GM12864 (cell line): ENCODE data around the gene MMS19.

Experiments
- DNase-seq: peaks from one replicate; pipeline ENCODE4 v3.0.0-alpha.2; 2011; ENCODE audit warnings: low read depth
- H3K4me3 ChIP-seq: 2 replicates; pipeline ENCODE4 v1.5.1; 2011; ENCODE audit warnings: mild to moderate bottlenecking, low read depth, low read length, control low read depth
- TF ChIP-seq, protein P1 (sequence below): IDR thresholded peaks from 2 replicates; pipeline ENCODE4 v1.5.1; 2011; ENCODE audit warnings: low read depth, mild to moderate bottlenecking, moderate library complexity, low read length, control low read depth, inconsistent platforms; ENCODE audit errors: missing control alignments

The MMS19 gene

DNA sequence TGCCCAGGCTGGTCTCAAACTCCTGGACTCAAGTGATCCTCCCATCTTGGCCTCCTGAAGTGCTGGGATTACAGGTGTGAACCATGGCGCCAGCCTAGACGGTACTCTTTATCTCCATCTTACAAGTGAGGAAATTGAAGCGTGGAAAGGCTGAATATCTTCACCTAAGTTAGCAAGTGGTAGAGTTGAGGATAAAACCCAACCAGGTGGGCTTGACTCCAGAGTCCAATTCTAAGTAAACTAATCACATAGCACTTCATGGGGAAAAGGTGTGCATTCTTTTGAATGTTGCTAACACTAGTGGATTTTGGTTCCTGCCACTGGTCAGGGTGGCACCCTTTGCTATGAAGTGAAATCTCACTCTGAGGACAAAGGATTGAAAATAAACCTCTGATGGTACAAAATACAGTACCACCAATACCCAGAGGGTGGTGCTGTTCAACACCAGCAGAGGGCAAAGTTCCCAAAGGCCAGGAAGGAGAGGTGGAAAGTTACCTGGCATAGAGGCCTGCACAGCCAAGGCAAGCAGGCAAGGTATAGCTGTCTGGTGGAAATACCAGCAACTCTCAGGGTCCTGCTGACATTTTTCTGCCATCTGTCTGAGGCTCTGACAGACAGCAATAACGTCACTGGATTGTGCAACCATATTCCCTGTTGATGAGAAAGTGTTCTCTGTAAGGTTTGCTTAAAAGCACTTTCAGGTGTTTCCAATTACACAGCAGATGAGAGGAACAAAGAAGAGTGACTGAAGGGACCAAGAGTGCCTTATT, 34.7 kb downstream of the MMS19 start:
- no peak for DNase-seq
- H3K4me3 ChIP-seq: no peak overlapping the region
- TF ChIP-seq, protein P1, sequence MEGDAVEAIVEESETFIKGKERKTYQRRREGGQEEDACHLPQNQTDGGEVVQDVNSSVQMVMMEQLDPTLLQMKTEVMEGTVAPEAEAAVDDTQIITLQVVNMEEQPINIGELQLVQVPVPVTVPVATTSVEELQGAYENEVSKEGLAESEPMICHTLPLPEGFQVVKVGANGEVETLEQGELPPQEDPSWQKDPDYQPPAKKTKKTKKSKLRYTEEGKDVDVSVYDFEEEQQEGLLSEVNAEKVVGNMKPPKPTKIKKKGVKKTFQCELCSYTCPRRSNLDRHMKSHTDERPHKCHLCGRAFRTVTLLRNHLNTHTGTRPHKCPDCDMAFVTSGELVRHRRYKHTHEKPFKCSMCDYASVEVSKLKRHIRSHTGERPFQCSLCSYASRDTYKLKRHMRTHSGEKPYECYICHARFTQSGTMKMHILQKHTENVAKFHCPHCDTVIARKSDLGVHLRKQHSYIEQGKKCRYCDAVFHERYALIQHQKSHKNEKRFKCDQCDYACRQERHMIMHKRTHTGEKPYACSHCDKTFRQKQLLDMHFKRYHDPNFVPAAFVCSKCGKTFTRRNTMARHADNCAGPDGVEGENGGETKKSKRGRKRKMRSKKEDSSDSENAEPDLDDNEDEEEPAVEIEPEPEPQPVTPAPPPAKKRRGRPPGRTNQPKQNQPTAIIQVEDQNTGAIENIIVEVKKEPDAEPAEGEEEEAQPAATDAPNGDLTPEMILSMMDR: peak; percentile 79

DNA sequence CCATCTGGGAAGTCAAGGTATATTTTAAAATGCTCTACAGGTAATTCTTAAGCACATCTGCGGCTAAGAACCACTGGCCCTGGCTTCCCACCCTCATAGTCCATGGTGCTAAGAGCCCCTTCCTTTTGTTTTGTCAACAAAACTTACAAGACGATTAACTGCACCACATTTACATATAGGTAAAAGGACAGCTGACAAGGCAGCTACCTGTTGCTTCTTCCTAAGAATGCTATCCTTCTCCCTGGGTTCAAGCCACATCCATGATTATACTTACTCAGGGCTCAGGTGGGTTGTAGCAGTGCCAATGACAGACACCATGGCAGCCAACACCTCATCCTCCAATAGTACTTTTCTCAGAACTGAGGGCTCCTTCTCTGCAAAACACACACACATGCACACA, 35.9 kb downstream of the MMS19 start:
- no peak for DNase-seq
- TF ChIP-seq, protein P1: no peak
- no peak overlapping the region for H3K4me3 ChIP-seq

DNA sequence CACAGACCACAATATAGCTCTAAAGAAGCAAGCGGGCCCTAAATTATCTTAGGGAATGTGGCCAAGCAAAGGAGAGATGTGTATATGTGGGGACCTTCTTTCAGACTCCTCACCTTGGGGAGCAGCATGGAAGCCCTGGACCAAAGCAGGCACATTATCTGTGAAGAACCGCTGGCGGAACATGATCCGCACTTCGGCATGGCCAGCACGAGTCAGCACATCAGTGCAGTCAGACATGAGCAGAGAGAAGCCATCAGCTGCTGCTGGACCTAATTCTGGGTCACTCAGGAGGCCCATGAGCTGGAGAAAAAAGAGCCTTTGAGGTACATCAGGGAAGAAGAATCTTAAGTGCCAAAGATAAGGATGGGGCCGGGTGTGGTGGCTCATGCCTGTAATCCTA, 38.3 kb downstream of the MMS19 start:
- H3K4me3 ChIP-seq: no peak overlapping the region
- no peak for DNase-seq
- TF ChIP-seq, protein P1: no peak

GRCh38 chr10:97459111-97459510, 39.1 kb downstream of the MMS19 start:
- no peak for DNase-seq

GRCh38 chr10:97456686-97457065, 41.5 kb downstream of the MMS19 start:
- TF ChIP-seq, protein P1: no peak
- H3K4me3 ChIP-seq: no peak overlapping the region
- no peak for DNase-seq

More at GRCh38 chr10:97459111-97459510, 39.1 kb downstream of the MMS19 start:
- H3K4me3 ChIP-seq: no peak overlapping the region
- TF ChIP-seq, protein P1: no peak

DNA sequence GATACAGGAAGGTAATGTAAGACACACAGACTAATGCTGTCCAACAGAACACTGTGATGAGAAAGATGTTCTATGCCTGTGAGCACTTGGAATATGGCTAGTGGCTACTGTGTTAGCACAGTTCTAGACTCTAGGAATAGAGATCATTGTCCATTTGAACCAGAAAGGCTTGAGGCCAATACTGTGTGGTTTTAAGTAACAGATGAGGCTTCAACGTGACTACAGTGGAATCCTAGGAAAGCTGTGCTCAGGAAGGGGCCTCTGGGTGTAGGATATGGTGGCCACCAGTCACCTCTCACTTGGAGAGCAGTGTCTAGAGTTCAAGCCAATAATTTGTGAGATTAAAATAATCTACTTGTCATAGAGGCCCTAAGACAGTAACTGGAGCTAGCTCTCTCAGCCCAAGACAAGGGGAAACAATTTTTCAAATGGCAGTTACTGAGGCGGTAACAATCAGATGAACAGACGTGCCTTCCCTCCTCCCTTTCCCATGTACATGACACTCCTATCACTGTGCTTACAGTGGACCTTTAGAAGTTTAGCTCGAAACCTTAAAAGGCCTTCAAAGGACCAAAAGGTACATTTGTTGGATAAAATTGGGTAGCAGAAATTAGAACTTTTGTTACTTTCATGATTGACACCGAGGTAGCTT, 42.1 kb downstream of the MMS19 start:
- H3K4me3 ChIP-seq: no peak overlapping the region
- TF ChIP-seq, protein P1: no peak
- no peak for DNase-seq
